GM18508 (cell line): Measurements from ENCODE around the gene DNAJB5.
"Not testable (repeated sequence)": the region's sequence is repeated elsewhere in the genome, so short reads cannot be mapped to it uniquely, and the experiment has no call there.

Experiments used
- ATAC-seq: cut with Tn5 transposase; IDR thresholded peaks from one replicate; pipeline ENCODE4 v1.9.1; 2021; ENCODE audit warnings: moderate number of reproducible peaks; ENCODE audit not compliant: insufficient read depth, unreplicated experiment

DNAJB5 gene

DNA sequence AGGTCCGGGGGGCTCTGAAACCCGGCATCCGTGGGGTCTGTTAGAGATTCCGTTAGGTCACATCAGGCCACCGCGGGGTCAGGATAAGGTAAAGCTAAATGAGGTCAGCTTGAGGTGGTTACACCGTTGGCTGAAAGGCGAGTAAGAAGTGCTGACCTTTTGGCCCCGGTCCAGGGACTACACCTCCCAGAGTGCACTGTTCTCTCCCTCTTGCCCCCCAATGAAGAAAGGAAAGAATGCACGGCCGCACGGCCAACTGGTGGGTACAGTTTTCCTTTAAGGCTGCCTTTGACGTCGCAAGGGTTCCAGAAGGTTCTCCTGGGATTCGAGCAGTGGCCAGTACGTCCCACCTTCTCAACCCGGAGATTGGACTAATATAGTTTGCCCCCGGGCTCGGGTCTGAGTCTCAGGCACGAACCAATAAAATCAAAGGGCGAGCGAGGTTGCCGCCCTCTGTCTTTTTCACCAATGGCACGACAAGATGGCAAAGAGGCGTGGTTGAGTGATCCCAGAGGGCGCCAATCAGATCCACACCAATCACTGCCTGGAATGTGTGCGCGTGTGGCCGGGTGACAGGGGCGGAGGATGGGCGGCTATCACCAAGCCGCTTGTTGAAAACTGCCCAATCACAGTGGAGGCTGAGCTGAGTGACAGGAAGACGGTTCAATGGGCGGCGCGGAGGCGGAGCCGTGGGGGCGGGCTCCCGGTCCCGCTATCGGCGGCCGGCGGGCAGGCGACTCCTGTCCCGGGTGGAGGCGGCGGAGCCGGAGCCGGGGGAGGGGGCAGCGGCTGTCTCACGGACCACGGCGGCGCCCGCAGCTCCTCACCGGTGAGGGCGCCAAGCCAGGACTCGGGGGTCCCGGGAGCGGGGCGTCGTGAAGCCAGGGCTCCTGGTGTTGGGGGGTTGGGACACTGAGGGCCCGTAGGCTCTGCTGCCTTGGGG lies at the start of gene DNAJB5:
TSS of gene DNAJB5 (plus strand) at position 743 of the 943 bp plus-strand sequence. CDS start 886 bp downstream, outside the sequence.
- ATAC-seq, result peak; percentile 73

- not testable (repeated sequence) for ATAC-seq
Observed at GRCh38 chr9:34939989-34940388, 49.6 kb upstream of the DNAJB5 start.

GRCh38 chr9:34948451-34948850 lies 41.1 kb upstream of the DNAJB5 start:
- ATAC-seq, result no peak

- no peak for ATAC-seq
Observed at GRCh38 chr9:34954225-34954624, 35.3 kb upstream of the DNAJB5 start.

DNA sequence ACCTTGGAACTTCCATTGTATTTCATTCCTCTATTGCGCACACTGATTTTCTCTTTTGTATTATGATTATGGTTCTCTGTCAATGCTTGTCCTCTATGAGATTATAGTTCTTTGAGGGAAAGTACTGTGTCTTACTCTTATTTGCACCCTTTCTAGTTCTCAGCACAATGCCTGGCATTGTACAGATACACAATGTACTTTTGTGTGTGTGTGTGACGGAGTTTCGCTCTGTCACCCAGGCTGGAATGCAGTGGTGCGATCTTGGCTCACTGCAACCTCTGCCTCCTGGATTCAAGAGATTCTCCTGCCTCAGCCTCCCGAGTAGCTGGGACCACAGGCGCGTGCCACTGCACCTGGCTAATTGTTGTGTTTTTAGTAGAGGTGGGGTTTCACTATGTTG lies 33.5 kb upstream of the DNAJB5 start:
- not testable (repeated sequence) for ATAC-seq

DNA sequence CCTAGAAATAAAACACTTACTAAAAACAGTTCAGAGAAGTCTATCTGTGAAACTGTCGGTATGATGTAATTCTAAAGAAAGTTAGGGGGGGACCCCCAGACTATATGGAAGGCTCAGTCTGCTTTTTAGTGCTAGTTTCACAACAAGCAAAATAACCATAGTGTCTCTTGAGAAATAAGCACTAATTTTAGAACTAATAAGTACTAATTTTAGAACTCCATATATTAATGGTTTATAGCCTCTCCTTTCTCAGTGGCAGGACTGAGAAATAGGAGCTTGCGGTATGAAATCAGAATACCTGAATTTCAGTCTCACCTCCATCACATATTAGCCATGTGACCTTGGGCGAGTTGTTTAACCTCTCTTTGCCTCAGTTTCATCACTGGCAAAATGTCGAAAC lies 32.9 kb upstream of the DNAJB5 start:
- no peak for ATAC-seq

DNA sequence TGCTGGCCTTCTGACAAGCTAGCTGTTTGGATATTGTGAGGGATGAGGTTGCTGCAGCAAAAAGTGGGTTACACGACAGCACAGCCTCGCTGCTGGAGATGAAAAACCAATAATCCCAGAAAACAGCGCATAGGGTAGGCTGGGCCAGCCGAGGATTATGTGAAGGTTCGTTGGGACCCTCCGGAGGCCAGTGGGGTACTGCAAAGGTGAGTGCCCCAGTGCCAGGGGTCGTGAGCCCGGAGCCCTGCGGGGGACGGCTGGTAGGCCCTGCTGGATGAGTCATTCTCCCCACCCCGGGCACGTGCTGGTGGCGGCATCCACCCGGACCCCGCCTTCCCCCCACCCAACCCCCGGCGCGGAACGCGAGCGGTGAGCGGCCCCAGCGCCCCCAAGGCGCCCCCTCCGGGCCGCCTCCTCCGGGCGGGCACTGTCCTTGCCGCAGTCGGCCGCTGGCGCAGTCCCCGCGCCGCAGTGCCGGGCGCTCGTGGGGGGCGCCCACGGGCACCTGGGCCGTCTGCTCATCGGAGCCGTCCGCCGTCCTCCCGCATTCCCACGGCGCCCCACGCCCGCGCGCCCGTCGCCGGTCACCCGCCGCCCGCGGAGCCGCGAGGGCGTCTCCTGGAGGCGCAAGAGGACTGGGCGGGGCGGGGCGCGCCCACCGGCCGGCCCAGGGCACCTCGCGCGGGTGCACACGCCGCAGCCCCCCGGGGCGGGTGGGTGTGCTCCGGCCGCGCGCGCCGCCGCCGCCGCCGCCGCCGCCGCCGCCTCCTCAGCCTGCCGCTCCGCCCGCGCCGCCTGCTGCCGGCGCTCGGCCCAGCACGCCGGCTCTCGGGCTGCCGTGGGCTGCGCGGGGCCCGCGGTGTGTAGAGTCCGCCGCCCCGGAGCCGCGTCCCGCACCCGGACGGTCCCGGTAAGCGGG lies 31.8 kb upstream of the DNAJB5 start, which contains the start of gene PHF24:
TSS of gene PHF24 (plus strand) at position 794 of the 919 bp plus-strand sequence. CDS start 13,014 bp downstream, outside the sequence.
- no peak for ATAC-seq

DNA sequence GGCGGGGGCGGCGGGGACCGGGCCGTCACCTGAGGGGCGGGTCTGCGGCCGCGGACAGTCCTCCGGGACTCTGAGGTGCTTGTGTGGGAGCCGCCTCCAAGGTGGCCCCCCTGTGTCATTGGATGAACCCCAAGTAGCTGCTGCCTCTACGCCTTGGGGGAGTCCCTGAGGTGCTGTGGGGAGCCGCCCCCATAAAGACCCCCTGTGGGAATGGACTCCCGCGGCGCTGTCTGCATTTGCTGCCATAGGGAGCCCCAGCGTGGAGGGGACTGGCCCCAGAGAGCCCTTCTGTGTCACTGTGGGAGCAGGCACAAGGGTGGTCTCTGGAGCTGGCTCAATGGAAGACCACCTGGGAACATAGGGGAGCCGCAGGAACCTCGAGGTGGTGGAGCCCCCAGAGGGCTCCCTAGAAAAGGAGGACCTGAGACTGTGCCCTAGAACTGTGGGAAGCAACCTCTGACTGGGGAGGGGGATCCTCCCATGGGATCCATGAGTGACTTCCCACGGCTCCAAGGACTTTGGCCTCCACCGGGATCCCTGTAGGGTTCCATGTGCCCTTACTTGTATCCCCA lies 31.0 kb upstream of the DNAJB5 start:
- ATAC-seq, result no peak

DNA sequence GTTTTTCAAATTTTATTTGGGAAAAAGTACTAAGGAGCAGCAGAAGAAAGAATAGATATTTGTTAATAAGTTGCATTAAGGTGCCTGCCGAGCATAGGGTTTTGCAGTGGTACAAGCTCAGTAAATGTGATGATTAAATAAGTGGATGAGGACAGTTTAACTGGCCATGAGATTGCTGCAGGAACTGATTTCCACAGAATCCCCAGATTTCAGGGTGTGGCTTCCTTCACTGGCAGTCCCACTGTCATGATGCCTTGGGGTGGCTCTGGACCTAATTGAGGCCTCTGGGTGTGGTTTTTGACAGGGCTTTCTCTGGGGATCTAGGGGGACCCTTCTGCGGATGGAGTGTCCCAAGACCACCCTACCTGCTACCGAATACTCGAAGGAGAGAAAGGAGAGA lies 30.1 kb upstream of the DNAJB5 start:
- no peak for ATAC-seq

DNA sequence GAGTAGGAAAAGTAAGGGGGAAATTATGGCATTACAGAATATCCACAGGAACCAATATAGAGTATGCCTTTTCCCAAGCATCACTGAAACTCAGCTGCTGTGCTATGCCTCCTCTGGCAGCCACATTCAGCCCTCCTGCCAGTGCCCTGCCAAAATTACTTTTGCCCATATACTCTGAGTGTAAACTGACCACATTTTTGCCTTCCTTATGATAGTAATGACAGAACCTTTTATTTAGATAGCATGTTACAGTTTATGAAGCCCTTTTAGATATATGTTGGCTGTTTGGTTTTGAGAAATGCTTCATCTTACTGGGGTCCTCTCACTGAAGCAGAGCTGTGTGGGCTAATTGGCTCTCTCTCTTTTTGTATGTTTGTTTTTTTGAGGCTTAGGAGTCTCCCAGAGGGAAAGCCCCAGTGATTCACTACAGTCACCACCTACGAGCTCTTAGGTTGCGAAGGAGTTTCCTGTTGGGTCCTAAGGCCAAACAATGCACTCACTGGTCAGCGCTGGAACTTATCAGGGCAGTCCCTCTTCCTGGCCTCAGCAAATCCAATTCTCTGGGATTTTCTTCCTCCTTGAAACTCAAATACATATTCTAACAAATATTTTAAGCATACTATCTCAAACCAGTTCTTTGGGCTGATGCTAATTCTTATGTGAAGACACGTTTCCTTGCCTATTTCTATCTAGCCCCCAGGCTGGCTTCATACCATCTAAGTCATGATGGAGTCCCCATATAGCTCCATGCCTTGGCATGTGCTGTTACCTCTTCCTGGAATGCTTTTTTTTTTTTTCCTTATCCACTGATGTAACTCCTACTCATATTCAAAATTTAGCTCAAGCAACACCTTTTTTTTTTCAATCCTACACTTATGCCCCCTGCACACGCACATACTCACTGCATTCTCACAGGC lies 27.7 kb upstream of the DNAJB5 start:
- ATAC-seq, result no peak

- ATAC-seq, result no peak
Observed at GRCh38 chr9:34962546-34962945, 27.0 kb upstream of the DNAJB5 start.

DNA sequence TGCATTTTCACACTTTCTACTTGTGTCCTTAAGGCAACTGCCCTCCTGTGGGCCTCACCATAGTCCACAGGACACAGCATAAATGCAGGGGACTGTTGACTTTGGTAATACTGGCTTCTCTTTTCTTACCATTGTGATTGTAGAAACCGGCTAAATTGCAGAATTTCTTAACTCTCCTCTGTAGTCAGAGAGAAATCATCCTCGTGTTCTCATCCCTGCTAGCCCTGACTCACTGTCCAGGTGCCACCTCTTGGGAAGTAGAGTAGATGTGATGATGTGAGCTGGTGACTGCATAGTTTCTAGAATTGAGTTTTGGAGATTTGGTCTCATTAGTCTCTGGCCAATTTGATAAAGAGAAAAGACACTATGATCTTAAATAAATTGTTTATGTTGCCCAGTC lies 26.0 kb upstream of the DNAJB5 start:
- ATAC-seq, result no peak

- ATAC-seq, result no peak
Observed at GRCh38 chr9:34964458-34964857, 25.1 kb upstream of the DNAJB5 start.

DNA sequence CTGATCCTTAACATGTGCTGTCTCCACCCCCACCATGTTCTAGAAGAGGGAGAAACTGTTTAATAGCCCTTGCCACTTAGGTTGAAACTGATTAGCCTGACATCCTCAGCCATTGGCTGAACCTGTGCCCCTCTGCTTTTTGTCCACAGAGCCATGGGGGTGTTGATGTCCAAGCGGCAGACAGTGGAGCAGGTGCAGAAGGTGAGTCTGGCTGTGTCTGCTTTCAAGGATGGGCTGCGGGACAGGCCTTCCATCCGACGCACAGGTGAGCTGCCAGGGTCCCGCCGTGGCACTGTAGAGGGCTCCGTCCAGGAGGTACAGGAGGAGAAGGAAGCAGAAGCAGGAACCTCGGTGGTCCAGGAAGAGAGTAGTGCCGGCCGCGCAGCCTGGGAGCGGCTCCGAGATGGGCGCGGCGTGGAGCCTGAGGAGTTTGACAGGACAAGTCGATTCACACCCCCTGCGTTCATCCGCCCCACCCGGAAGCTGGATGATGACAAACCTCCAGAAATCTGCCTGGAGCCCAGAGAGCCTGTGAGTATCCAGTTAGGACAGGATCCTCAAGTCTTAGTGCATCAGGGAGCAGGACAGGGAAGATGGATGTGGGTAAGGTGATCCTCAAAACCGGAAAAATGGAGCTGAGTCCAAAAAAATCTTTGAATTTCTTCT lies 18.3 kb upstream of the DNAJB5 start:
- ATAC-seq, result no peak

GRCh38 chr9:34974664-34975063 lies 14.9 kb upstream of the DNAJB5 start:
- ATAC-seq, result no peak

GRCh38 chr9:34976441-34976840 lies 13.1 kb upstream of the DNAJB5 start:
- no peak for ATAC-seq

DNA sequence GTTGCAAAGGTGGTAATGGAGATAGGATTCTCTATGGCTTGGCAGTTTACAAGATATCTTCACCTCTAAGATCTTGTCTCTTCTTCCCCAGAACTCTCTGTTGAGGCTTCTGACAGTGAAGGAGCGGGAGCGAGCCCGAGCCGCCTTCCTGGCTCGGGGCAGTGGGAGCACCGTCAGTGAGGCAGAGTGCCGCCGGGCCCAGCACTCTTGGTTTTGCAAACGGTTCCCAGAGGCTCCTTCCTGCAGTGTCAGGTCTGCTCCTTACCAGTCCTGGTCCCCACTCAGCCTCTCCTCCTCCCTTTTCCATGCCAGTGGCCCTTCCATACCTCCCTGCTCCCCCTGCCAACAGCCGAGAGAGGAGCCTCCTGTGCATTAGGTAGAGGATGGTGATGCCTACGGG lies 12.6 kb upstream of the DNAJB5 start:
- no peak for ATAC-seq

DNA sequence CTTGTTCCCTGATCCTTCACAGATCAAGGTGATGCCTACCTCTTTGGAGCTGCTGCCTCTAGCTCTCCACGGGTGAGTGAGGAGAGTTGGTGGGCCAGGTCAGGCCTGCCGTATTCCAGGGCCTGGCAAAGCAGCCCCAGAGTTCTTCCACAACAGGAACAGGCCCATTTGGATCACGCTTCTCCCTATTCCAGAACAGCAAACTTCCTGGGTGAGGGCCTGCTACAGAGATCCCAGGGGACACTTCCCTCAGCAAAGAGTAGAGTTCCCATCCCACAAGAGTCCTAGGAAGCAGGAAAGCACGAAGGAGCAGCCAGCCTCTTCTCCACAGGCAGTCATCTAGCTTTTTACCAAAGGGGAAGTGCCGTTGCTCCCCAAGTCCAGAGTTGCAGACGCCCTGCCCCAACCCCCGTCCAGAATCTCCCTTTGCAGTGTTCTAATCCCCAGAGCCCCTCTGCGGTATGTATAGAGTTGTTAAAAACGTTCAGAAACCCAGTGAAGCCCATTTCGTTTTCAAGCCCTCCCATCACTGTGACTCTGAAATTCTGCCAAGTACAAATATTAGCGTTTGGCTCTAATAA lies 9.3 kb upstream of the DNAJB5 start:
- ATAC-seq, result no peak

- ATAC-seq, result no peak
Observed at GRCh38 chr9:34982361-34982760, 7.2 kb upstream of the DNAJB5 start.
